ENCODE data around the gene AGBL4. TPM values are rescaled to one million over a fixed set of nuclear protein-coding genes. Genes with fewer than 3 reads are reported as not detected.

Gene AGBL4
- polyA plus RNA-seq, 3 donors = 0.05 TPM; not detected in 2

DNA sequence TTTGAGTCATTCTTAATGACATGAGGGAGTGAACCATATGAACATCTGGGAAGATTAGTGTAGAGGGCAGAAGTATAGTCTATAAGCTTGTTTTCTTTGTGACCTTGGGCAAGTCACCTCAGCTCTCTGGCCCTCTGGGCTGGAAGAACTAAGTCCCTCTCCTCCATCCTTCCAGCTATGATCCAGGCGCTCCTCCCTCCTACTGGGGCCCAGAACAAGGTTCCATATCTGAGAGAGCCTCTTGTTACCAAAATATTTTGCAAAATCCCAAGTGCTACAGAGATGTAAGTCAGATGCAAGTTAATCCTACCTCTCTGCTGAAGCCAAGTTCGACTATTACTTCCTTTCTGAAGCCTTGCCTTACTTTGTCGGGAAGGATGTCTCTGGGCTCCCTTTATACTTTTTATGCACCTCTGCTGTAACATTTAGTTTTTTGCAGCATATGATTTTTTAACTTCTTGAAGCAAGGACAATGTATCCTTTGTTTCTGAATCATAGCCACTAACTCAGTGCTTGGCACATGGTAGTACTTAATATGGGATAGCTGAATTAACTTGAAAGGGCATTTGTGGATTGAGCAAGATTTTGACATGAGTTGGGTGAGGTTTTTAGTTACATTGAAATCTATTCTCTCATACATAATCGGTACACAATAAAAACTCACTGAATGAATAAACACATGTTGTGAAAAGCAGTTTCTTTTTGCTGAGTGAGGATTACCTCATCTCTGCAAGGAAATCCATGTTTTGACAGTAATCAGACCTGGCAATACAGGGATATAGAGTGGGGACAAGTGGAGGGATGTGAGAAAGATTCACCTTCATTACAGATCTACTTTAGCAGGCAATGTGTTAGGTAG, 1192.4 kb downstream of the AGBL4 start:
- Histone ChIP-seq H3K27ac (ENCODE audit: low read depth in 1 of 2, low read length in 2 of 2) (no peak overlapping the region), H3K36me3 (replicated peaks in 1 of 2; ENCODE audit: control insufficient read depth in 1 of 2, insufficient read depth in 2 of 2, low read length in 2 of 2) (no peaks in the 10 kb centered on the region), H3K9ac (ENCODE audit: insufficient read depth, low read length, poor library complexity, severe bottlenecking) (no peak overlapping the region), H3K4me3 (replicated peaks in 1 of 3; ENCODE audit: low read depth in 2 of 3, low read length in 3 of 3) (no peak overlapping the region), H3K4me1 (ENCODE audit: control insufficient read depth in 1 of 2, insufficient read depth in 2 of 2, low read length in 2 of 2) (no peaks in the 10 kb centered on the region), H3K79me2 (ENCODE audit: insufficient read depth, low read length) (no peaks in the 10 kb centered on the region), H3K4me2 (replicated peaks; ENCODE audit: extremely low read depth, low read length, poor library complexity, severe bottlenecking) (no peak overlapping the region), H4K20me1 (ENCODE audit: insufficient read depth, low read length) (no peaks in the 10 kb centered on the region), H3K9me3 (replicated peaks in 1 of 2; ENCODE audit: control insufficient read depth in 1 of 2, insufficient read depth in 1 of 2, low read length in 2 of 2) (no peaks in the 10 kb centered on the region), H3K27me3 (ENCODE audit: control insufficient read depth in 2 of 2, insufficient read depth in 2 of 2, low read length in 2 of 2) (peaks cover 0 to 2% of the 10 kb centered on the region in 2 donors), H2AFZ (ENCODE audit: insufficient read depth, low read depth, low read length, poor library complexity, severe bottlenecking) (no peak overlapping the region)
- Mint-ChIP-seq H3K27ac (peak overlapping the region in 1 of 7 donors; percentile 28), H3K4me1 (no peaks in the 10 kb centered on the region), H3K4me3 (no peak overlapping the region), H3K9me3 (peaks cover 0 to 3% (median 0%) of the 10 kb centered on the region in 7 donors), H3K27me3 (ENCODE audit: low read depth in 3 of 3) (peaks cover 2 to 9% (median 2%) of the 10 kb centered on the region in 3 donors), H3K36me3 (no peaks in the 10 kb centered on the region)
- WGBS (ENCODE audit: insufficient coverage) = 71% methylated on average over 1 of the region's 4 CpGs
- TF ChIP-seq, protein P1, sequence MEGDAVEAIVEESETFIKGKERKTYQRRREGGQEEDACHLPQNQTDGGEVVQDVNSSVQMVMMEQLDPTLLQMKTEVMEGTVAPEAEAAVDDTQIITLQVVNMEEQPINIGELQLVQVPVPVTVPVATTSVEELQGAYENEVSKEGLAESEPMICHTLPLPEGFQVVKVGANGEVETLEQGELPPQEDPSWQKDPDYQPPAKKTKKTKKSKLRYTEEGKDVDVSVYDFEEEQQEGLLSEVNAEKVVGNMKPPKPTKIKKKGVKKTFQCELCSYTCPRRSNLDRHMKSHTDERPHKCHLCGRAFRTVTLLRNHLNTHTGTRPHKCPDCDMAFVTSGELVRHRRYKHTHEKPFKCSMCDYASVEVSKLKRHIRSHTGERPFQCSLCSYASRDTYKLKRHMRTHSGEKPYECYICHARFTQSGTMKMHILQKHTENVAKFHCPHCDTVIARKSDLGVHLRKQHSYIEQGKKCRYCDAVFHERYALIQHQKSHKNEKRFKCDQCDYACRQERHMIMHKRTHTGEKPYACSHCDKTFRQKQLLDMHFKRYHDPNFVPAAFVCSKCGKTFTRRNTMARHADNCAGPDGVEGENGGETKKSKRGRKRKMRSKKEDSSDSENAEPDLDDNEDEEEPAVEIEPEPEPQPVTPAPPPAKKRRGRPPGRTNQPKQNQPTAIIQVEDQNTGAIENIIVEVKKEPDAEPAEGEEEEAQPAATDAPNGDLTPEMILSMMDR (IDR thresholded peaks at IDR 0.05) = no peak
- no peak for DNase-seq
- intact Hi-C loops (cut with micrococcal nuclease) = no loop called here

DNA sequence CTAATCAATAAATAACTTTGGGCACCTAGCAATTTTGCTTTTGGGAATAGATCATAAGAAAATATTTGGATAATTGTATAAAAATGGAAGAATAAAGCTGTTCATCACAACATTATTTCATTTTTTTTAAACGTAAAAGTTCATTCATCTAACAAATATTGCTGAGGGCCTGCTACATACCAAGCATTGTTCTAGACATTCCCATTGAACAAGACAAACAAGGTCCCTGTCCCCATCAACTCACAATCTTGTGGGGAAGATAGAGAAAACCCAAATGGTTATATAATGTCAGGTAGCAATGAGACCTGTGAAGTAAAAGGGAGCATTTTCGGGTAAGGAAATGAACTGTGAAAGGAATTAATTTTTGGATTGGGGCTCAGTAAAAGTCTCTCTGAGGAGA, 1193.0 kb downstream of the AGBL4 start:
- Histone ChIP-seq H3K27me3 (ENCODE audit: control insufficient read depth in 2 of 2, insufficient read depth in 2 of 2, low read length in 2 of 2) (peaks cover 0 to 4% of the 10 kb centered on the region in 2 donors), H3K4me3 (replicated peaks in 1 of 3; ENCODE audit: low read depth in 2 of 3, low read length in 3 of 3) (no peak overlapping the region), H3K9ac (ENCODE audit: insufficient read depth, low read length, poor library complexity, severe bottlenecking) (no peak overlapping the region), H3K27ac (ENCODE audit: low read depth in 1 of 2, low read length in 2 of 2) (no peak overlapping the region), H4K20me1 (ENCODE audit: insufficient read depth, low read length) (no peaks in the 10 kb centered on the region), H3K4me1 (ENCODE audit: control insufficient read depth in 1 of 2, insufficient read depth in 2 of 2, low read length in 2 of 2) (no peaks in the 10 kb centered on the region), H3K36me3 (replicated peaks in 1 of 2; ENCODE audit: control insufficient read depth in 1 of 2, insufficient read depth in 2 of 2, low read length in 2 of 2) (no peaks in the 10 kb centered on the region), H3K4me2 (replicated peaks; ENCODE audit: extremely low read depth, low read length, poor library complexity, severe bottlenecking) (no peak overlapping the region), H2AFZ (ENCODE audit: insufficient read depth, low read depth, low read length, poor library complexity, severe bottlenecking) (no peak overlapping the region), H3K79me2 (ENCODE audit: insufficient read depth, low read length) (no peaks in the 10 kb centered on the region), H3K9me3 (replicated peaks in 1 of 2; ENCODE audit: control insufficient read depth in 1 of 2, insufficient read depth in 1 of 2, low read length in 2 of 2) (no peaks in the 10 kb centered on the region)
- no peak for DNase-seq
- WGBS (ENCODE audit: insufficient coverage) = 75% methylated on average over 1 of the region's 2 CpGs
- intact Hi-C loops (cut with micrococcal nuclease) = no loop called here
- Mint-ChIP-seq H3K4me3 (no peak overlapping the region), H3K4me1 (no peaks in the 10 kb centered on the region), H3K36me3 (no peaks in the 10 kb centered on the region), H3K27me3 (ENCODE audit: low read depth in 3 of 3) (peaks cover 0 to 7% (median 2%) of the 10 kb centered on the region in 3 donors), H3K27ac (no peak overlapping the region), H3K9me3 (peaks cover 0 to 3% (median 0%) of the 10 kb centered on the region in 7 donors)
- TF ChIP-seq, protein P1 (IDR thresholded peaks at IDR 0.05) = no peak
